GM12878 (cell line): ENCODE measurements around the gene LMF1. TPM values are rescaled to one million over a fixed set of nuclear protein-coding genes. Genes with fewer than 3 reads are reported as not detected.

ENCODE experiments used
- ATAC-seq: fragments of 200-7000 bp; cut with Tn5 transposase; 3 replicates; pipeline ENCODE4 v1.9.1; 2020; ENCODE audit warnings: mild to moderate bottlenecking, moderate library complexity
- BruUV-seq: library from RNA; stranded (reverse); fragments of 400-500 nt; replicated peaks from 2 replicates; lab custom pipeline; 2021; lab: Mats Ljungman, UMichigan
- CTCF ChIA-PET: fragments of 300-600 bp; sonication (Branson Sonifier 250); formaldehyde crosslinking; extraction: SDS; loops from one replicate; lab custom pipeline; 2021; ENCODE audit warnings: inconsistent platforms; lab: Yijun Ruan, JAX
- POLR2A ChIA-PET: fragments of 350-600 bp; formaldehyde crosslinking; extraction: SDS; loops from one replicate; lab custom pipeline; 2021; ENCODE audit warnings: inconsistent platforms; lab: Charles Lee
- RAD21 ChIA-PET: fragments of 300-600 bp; sonication (Branson Sonifier 250); formaldehyde crosslinking; loops from one replicate; lab custom pipeline; 2023; ENCODE audit warnings: antibody characterized with exemption; ENCODE audit not compliant: unreplicated experiment; lab: Charles Lee
- SMC1A ChIA-PET: fragments of 300-600 bp; sonication (Branson Sonifier 250); formaldehyde crosslinking; loops from one replicate; lab custom pipeline; 2023; ENCODE audit not compliant: unreplicated experiment, uncharacterized antibody; lab: Charles Lee
- DNase-seq: peaks from one replicate; pipeline ENCODE4 v3.0.0-alpha.2; 2011; ENCODE audit warnings: low read depth, low spot score
- FAIRE-seq: peaks from 3 replicates; lab custom pipeline; 2011; peaks lifted over from hg19 to GRCh38; lab: Jason Lieb, UNC
- H2AFZ ChIP-seq: 2 replicates; pipeline ENCODE4 v1.6.0; 2011; ENCODE audit warnings: low read depth, low read length, control low read depth; ENCODE audit not compliant: control insufficient read depth
- H3K27ac ChIP-seq: 2 replicates; pipeline ENCODE4 v1.5.1; 2011; ENCODE audit warnings: control low read depth; ENCODE audit not compliant: control insufficient read depth, insufficient read depth
- H3K27me3 ChIP-seq, 2 experiments: replicated peaks in 1 of 2; 2 replicates each; pipeline versions ENCODE4 v1.6.0 to v1.6.1; 2011; ENCODE audit warnings: low read length in 1 of 2; ENCODE audit not compliant: control insufficient read depth in 2 of 2, insufficient read depth in 2 of 2
- H3K36me3 ChIP-seq, 2 experiments: 2 replicates each; pipeline ENCODE4 v1.5.1; 2011; ENCODE audit warnings: low read length in 1 of 2; ENCODE audit not compliant: control insufficient read depth in 2 of 2, insufficient read depth in 2 of 2
- H3K4me1 ChIP-seq: 2 replicates; pipeline ENCODE4 v1.6.1; 2011; ENCODE audit warnings: mild to moderate bottlenecking, low read length, moderate library complexity, mixed read lengths; ENCODE audit not compliant: control insufficient read depth, insufficient read depth
- H3K4me2 ChIP-seq: 2 replicates; pipeline ENCODE4 v1.6.0; 2011; ENCODE audit warnings: control low read depth; ENCODE audit not compliant: control insufficient read depth, insufficient read depth
- H3K4me3 ChIP-seq: fragments of 200-600 bp; sonication (generic); 2 replicates; pipeline ENCODE4 v1.5.1; 2016
- H3K79me2 ChIP-seq: 2 replicates; pipeline ENCODE4 v1.6.0; 2011; ENCODE audit warnings: low read length; ENCODE audit not compliant: control insufficient read depth, insufficient read depth
- H3K9ac ChIP-seq: 2 replicates; pipeline ENCODE4 v1.8.0; 2011; ENCODE audit warnings: low read length, control low read depth, mixed read lengths; ENCODE audit not compliant: control insufficient read depth, insufficient read depth
- H3K9me3 ChIP-seq: replicated peaks from 3 replicates; pipeline ENCODE4 v1.5.1; 2011; ENCODE audit warnings: mild to moderate bottlenecking, low read length; ENCODE audit not compliant: control insufficient read depth, insufficient read depth
- H4K20me1 ChIP-seq: 2 replicates; pipeline ENCODE4 v1.6.0; 2011; ENCODE audit not compliant: control insufficient read depth, insufficient read depth
- HDAC6 ChIP-seq: fragments of 200-600 bp; sonication (generic); IDR thresholded peaks from one replicate; pipeline ENCODE4 v1.8.0; 2017; ENCODE audit warnings: antibody characterized with exemption; ENCODE audit not compliant: unreplicated experiment
- MEF2B ChIP-seq: fragments of 450-650 bp; IDR thresholded peaks from 2 replicates; pipeline ENCODE4 v1.6.1; 2018; ENCODE audit warnings: mild to moderate bottlenecking, moderate library complexity; ENCODE audit not compliant: partially characterized antibody, poor library complexity, severe bottlenecking
- NFYA ChIP-seq: IDR thresholded peaks from 2 replicates; pipeline ENCODE4 v1.6.1; 2011; ENCODE audit warnings: low read depth, mild to moderate bottlenecking, low read length, improper control_type of control experiment, borderline replicate concordance
- NR2C2 ChIP-seq: IDR thresholded peaks from 2 replicates; pipeline ENCODE4 v1.6.1; 2011; ENCODE audit warnings: borderline replicate concordance, low read depth; ENCODE audit not compliant: control insufficient read depth, insufficient read length
- PBX3 ChIP-seq: IDR thresholded peaks from 2 replicates; pipeline ENCODE4 v1.6.1; 2011; ENCODE audit warnings: mild to moderate bottlenecking, low read depth, low read length, moderate library complexity; ENCODE audit not compliant: insufficient replicate concordance
- RFX5 ChIP-seq: IDR thresholded peaks from 2 replicates; pipeline ENCODE4 v1.6.1; 2011; ENCODE audit warnings: low read depth, low read length, improper control_type of control experiment
- TARDBP ChIP-seq: IDR thresholded peaks from 2 replicates; pipeline ENCODE4 v1.6.1; 2016; ENCODE audit warnings: borderline replicate concordance
- WGBS: methylation state at CpG from one replicate; pipeline ENCODE4 v1.1.6; 2016; ENCODE audit warnings: low lambda C conversion rate; ENCODE audit not compliant: insufficient replicate concordance, insufficient coverage; ENCODE audit errors: missing lambda C conversion rate; 5-methylcytosine and 5-hydroxymethylcytosine counted together
- in situ Hi-C: fragments of 300-500 bp; cut with MboI; formaldehyde crosslinking; loops from 9 replicates; pipeline ENCODE4 v1.14.3; 2018; ENCODE audit warnings: mixed read lengths
- intact Hi-C: fragments of 100-400 bp; cut with micrococcal nuclease; formaldehyde crosslinking; loops from one replicate; pipeline ENCODE4 v1.14.2; 2022; ENCODE audit not compliant: unreplicated experiment
- polyA plus RNA-seq, 11 experiments: library from polyadenylated mRNA; depleted of rRNA in 4 of 11; unstranded in 6 of 11; stranded (reverse) in 5 of 11; fragments of >200 nt; fragmentation: Nextera tagmentation in 4 of 11; fragmentation: Illumina TruSeq in 1 of 11; extraction: Ambion mirVana in 4 of 11; extraction: Trizol in 1 of 11; gene quantifications; 1 replicate in 1 of 11; 2 replicates in 10 of 11; pipeline versions ENCODE4 v1.2.1 to v1.2.3, GENCODE V29; 2011 to 2016; ENCODE audit warnings: inconsistent platforms in 2 of 11, missing spikeins in 2 of 11, low read depth in 1 of 11
- total RNA-seq, 4 experiments: library from RNA; depleted of rRNA in 3 of 4; stranded (reverse); fragments of >200 nt in 3 of 4; fragmentation: Illumina TruSeq in 1 of 4; extraction: Trizol in 1 of 4; gene quantifications; 2 replicates each; pipeline versions ENCODE4 v1.2.1 to v1.2.3, GENCODE V29; 2013 to 2021
- TF ChIP-seq, protein P1 (sequence below): IDR thresholded peaks from 2 replicates; pipeline ENCODE4 v1.6.1; 2012; ENCODE audit warnings: mild to moderate bottlenecking, low read depth, low read length

The LMF1 gene
- total and polyA plus RNA-seq, 10 of the 15 experiments (the other 5 are each of a cell fraction or from before 2014, with no cell fraction given) = 0.18 to 3.2 (median 1.4) TPM; not detected in 1

DNA sequence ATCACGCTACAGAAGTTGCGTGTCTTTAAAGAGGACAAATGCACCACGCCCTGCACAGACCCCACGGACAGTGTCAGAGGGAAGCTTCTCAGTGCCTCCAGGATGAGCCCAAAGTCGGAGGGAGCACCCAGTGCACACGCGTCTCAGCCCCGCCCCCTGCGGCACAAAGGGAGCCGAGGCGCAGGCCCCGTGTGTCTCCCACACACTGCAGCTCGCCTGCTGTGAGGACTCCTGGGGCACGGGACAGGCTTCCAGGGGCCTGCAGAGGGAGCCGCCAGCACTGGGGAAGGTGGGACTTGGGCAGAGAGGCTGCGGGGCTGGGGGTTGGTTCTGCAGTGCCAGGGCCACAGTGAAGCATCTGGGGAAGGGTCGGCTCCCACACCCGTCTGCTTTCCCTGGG is 77.4 kb downstream of the LMF1 start:
- no peak for TF ChIP-seq RFX5
- no peak for TF ChIP-seq HDAC6
- TF ChIP-seq NFYA = no peak
- no peak for TF ChIP-seq MEF2B
- no peak for TF ChIP-seq NR2C2
- TF ChIP-seq TARDBP = no peak
- H3K27me3 ChIP-seq = no peaks in the 10 kb centered on the region
- ATAC-seq = no peak

GRCh38 chr16:892536-893255 is 78.1 kb downstream of the LMF1 start:
- intact Hi-C loops = no loop called here
- Histone ChIP-seq H3K4me1 (no peaks in the 10 kb centered on the region), H2AFZ (no peak overlapping the region), H3K36me3 (no peaks in the 10 kb centered on the region), H3K27ac (no peak overlapping the region), H3K79me2 (no peaks in the 10 kb centered on the region), H3K9me3 (no peaks in the 10 kb centered on the region), H3K4me2 (no peak overlapping the region), H3K4me3 (no peak overlapping the region), H4K20me1 (no peaks in the 10 kb centered on the region), H3K9ac (no peak overlapping the region), H3K27me3 (no peaks in the 10 kb centered on the region)
- in situ Hi-C loops = no loop called here
- CTCF ChIA-PET = no interaction called here
- SMC1A ChIA-PET = no interaction called here
- RAD21 ChIA-PET = no interaction called here
- DNase-seq (no peak), ATAC-seq (no peak), FAIRE-seq (no peak)
- BruUV-seq = no TSS peak
- WGBS = 66% methylated on average over 33 of the region's 35 CpGs
- POLR2A ChIA-PET = no interaction called here
- TF ChIP-seq PBX3 = no peak
- TF ChIP-seq, protein P1, sequence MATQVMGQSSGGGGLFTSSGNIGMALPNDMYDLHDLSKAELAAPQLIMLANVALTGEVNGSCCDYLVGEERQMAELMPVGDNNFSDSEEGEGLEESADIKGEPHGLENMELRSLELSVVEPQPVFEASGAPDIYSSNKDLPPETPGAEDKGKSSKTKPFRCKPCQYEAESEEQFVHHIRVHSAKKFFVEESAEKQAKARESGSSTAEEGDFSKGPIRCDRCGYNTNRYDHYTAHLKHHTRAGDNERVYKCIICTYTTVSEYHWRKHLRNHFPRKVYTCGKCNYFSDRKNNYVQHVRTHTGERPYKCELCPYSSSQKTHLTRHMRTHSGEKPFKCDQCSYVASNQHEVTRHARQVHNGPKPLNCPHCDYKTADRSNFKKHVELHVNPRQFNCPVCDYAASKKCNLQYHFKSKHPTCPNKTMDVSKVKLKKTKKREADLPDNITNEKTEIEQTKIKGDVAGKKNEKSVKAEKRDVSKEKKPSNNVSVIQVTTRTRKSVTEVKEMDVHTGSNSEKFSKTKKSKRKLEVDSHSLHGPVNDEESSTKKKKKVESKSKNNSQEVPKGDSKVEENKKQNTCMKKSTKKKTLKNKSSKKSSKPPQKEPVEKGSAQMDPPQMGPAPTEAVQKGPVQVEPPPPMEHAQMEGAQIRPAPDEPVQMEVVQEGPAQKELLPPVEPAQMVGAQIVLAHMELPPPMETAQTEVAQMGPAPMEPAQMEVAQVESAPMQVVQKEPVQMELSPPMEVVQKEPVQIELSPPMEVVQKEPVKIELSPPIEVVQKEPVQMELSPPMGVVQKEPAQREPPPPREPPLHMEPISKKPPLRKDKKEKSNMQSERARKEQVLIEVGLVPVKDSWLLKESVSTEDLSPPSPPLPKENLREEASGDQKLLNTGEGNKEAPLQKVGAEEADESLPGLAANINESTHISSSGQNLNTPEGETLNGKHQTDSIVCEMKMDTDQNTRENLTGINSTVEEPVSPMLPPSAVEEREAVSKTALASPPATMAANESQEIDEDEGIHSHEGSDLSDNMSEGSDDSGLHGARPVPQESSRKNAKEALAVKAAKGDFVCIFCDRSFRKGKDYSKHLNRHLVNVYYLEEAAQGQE = peak; percentile 55; the same call in 1 of the 2 replicates

More for the DNA sequence above, 77.4 kb downstream of the LMF1 start:
- ChIA-PET SMC1A (no interaction called here), CTCF (no interaction called here), RAD21 (no interaction called here), POLR2A (no interaction called here)
- Histone ChIP-seq H4K20me1 (no peaks in the 10 kb centered on the region), H3K4me2 (no peak overlapping the region), H3K36me3 (no peaks in the 10 kb centered on the region), H3K27ac (no peak overlapping the region), H3K9ac (no peak overlapping the region), H3K79me2 (no peaks in the 10 kb centered on the region), H3K4me3 (no peak overlapping the region), H3K4me1 (no peaks in the 10 kb centered on the region), H2AFZ (no peak overlapping the region), H3K9me3 (no peaks in the 10 kb centered on the region)
- intact Hi-C loops (no loop called here), in situ Hi-C loops (no loop called here)
- 56% methylated on average over 17 of the region's 18 CpGs for WGBS
- no TSS peak for BruUV-seq
- FAIRE-seq (no peak), DNase-seq (no peak)
